T-helper 1 cell treated with Interleukin-12 subunit alpha and Interleukin-12 subunit beta and Interleukin-4 antibody, amounts not matched to agents 30 ng/mL and 1 ng/mL, for 36 hours (primary cell): ENCODE measurements around the gene SNAI3. TPM values are rescaled to one million over a fixed set of nuclear protein-coding genes. Genes with fewer than 3 reads are reported as not detected.

Source experiments
- intact Hi-C: fragments of 100-400 bp; cut with micrococcal nuclease; formaldehyde crosslinking; loops from one replicate; pipeline ENCODE4 v1.15.1; 2024
- total RNA-seq: library from RNA; stranded (reverse); gene quantifications from 2 replicates; pipeline ENCODE4 v1.2.3, GENCODE V29; 2022

The SNAI3 gene
- total RNA-seq, 1 donor from 2014 or later = 12.1 TPM

- intact Hi-C loops = no loop called here
These were observed 35.8 kb upstream of the SNAI3 start for GRCh38 chr16:88721815-88722755.

- intact Hi-C loops = no loop called here
These were observed 34.9 kb upstream of the SNAI3 start for GRCh38 chr16:88721236-88721635.

GRCh38 chr16:88720396-88720970 is 34.2 kb upstream of the SNAI3 start:
- intact Hi-C loops = no loop called here

- intact Hi-C loops = no loop called here
These were observed 33.6 kb upstream of the SNAI3 start for GRCh38 chr16:88719933-88720296.

- intact Hi-C loops = no loop called here
These were observed 33.1 kb upstream of the SNAI3 start for GRCh38 chr16:88719267-88719932.

GRCh38 chr16:88718178-88718577 is 31.9 kb upstream of the SNAI3 start:
- intact Hi-C loops = no loop called here

GRCh38 chr16:88716601-88717001 is 30.3 kb upstream of the SNAI3 start:
- intact Hi-C loops = no loop called here

GRCh38 chr16:88716201-88716600 is 29.9 kb upstream of the SNAI3 start:
- intact Hi-C loops = no loop called here

GRCh38 chr16:88715312-88716190 is 29.2 kb upstream of the SNAI3 start:
- intact Hi-C loops = no loop called here

- intact Hi-C loops = no loop called here
These were observed 28.4 kb upstream of the SNAI3 start for GRCh38 chr16:88714420-88715302.

GRCh38 chr16:88713568-88714419 is 27.5 kb upstream of the SNAI3 start:
- intact Hi-C loops = no loop called here

GRCh38 chr16:88713054-88713453 is 26.7 kb upstream of the SNAI3 start:
- intact Hi-C loops = no loop called here

GRCh38 chr16:88712362-88712979 is 26.2 kb upstream of the SNAI3 start:
- intact Hi-C loops = no loop called here

- intact Hi-C loops = no loop called here
These were observed 25.5 kb upstream of the SNAI3 start for GRCh38 chr16:88711750-88712340.

GRCh38 chr16:88710556-88710955 is 24.2 kb upstream of the SNAI3 start:
- intact Hi-C loops = no loop called here

- intact Hi-C loops = loop anchor here (1.0 to 5.0 kb wide), 5 partner anchors 21 to 800 kb away; partner anchors contain the start of genes CYBA, MVD, SNAI3 and SPG7
These were observed 20.9 kb upstream of the SNAI3 start for GRCh38 chr16:88706965-88707826.

GRCh38 chr16:88706229-88706964 is 20.1 kb upstream of the SNAI3 start, which contains the start of the genes CTU2 and RNF166:
Gene CTU2 (plus strand): TSS chr16:88706503. CDS start chr16:88706531, 28 bp downstream.
Gene RNF166 (minus strand): TSS chr16:88706408. CDS start chr16:88706325, 83 bp downstream.
- intact Hi-C loops = loop anchor here (1.0 to 5.0 kb wide), 5 partner anchors 20 to 801 kb away; partner anchors contain the start of genes CYBA, MVD, SNAI3 and SPG7
